ENCODE results near the gene B4GALNT4.

Gene B4GALNT4

DNA sequence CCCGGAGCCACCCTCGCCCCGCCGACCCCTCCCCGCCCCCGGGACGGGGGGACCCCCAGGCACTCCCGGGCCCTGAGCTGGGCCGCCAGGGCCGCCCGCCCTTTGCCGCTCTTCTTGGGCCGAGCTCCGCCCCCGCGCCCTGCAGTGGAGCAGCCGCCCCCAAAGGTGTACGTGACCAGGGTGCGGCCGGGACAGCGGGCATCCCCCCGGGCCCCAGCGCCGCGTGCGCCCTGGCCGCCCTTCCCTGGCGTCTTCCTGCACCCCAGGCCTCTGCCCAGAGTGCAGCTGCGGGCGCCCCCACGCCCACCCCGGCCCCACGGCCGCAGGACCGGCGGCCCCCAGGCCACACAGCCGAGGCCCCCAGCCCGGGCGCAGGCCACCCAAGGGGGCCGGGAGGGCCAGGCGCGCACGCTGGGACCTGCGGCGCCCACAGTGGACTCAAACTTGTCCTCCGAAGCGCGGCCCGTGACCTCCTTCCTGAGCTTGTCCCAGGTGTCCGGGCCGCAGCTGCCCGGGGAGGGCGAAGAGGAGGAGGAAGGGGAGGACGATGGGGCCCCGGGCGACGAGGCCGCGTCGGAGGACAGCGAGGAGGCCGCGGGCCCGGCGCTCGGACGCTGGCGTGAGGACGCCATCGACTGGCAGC, 7.4 kb downstream of the B4GALNT4 start:
- CTCF ChIA-PET, result no interaction called here
- POLR2A ChIA-PET, result interaction anchor here (0.6 kb wide), 1 partner anchor 82 kb away, joined by 8 read pairs; no protein-coding TSS in a partner anchor

DNA sequence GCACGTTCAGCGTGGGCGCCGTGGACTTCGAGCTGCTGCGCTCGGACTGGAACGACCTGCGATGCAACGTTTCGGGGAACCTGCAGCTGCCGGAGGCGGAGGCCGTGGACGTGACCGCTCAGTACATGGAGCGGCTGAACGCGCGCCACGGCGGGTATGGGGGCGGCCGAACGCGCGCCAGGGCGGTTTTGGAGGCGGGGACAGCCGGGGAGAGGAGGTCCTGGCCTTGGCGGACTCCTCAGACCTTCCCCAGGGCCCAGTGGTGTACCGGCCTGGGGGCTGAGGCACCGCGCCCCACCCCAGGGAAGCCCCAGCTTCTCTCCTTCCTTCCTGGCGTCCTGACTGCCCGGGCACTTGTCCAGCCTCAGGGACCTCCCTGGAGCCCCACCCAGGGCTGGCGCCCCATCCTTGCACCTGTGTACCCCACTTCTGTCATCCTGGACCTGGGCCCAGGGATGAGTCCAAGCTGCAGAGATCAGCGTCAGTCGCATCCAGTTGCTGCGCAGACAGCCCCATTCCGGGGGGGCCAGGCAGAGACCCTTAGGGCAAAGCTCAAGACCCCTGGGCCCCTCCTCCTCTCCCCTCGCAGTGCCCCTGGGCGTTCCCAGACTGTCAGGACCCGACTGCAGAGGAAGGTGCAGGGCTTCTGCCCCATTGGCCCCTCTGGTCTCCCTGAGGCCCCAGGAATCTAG, 8.0 kb downstream of the B4GALNT4 start:
- TF ChIP-seq, protein P1, sequence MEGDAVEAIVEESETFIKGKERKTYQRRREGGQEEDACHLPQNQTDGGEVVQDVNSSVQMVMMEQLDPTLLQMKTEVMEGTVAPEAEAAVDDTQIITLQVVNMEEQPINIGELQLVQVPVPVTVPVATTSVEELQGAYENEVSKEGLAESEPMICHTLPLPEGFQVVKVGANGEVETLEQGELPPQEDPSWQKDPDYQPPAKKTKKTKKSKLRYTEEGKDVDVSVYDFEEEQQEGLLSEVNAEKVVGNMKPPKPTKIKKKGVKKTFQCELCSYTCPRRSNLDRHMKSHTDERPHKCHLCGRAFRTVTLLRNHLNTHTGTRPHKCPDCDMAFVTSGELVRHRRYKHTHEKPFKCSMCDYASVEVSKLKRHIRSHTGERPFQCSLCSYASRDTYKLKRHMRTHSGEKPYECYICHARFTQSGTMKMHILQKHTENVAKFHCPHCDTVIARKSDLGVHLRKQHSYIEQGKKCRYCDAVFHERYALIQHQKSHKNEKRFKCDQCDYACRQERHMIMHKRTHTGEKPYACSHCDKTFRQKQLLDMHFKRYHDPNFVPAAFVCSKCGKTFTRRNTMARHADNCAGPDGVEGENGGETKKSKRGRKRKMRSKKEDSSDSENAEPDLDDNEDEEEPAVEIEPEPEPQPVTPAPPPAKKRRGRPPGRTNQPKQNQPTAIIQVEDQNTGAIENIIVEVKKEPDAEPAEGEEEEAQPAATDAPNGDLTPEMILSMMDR (IDR thresholded peaks at IDR 0.05; ENCODE audit: control extremely low read depth, extremely low read depth, low read depth, missing control alignments), result no peak
- ChIA-PET POLR2A (no interaction called here), CTCF (no interaction called here)
- no peak for DNase-seq (ENCODE audit: extremely low spot score)

More for the DNA sequence above, 7.4 kb downstream of the B4GALNT4 start:
- TF ChIP-seq, protein P1 (IDR thresholded peaks at IDR 0.05; ENCODE audit: control extremely low read depth, extremely low read depth, low read depth, missing control alignments), result no peak
- DNase-seq (ENCODE audit: extremely low spot score), result no peak

DNA sequence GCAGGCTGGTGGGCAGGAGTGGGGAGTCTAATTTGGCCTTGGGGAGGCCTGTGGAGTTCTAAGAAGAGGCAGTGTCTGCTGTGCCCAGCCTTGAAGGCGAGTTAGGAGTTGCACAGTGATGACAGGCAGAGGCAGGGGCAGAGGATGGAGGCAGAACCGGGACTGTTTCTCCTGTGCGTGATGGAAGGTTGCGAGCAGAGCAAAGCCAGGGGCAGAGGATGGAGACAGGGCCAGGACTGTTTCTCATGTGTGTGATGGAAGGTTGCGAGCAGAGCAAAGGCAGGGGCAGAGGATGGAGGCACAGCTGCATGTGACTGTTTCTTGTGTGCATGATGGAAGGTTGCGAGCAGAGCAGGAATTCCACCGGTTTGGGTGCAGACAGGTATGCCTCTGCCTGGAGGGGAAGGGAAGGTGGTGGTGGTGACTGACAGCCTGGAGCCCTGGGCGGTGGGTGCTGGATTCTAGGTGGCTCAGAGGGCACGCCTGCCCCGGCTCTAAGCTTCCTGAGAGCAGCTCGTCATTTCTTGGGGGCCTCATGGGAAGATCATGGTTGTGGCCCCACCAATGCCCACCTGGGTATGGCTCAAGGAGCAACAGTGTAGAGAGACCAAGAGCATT, 8.7 kb downstream of the B4GALNT4 start:
- ChIA-PET CTCF (no interaction called here), POLR2A (no interaction called here)
- no peak for DNase-seq (ENCODE audit: extremely low spot score)
- TF ChIP-seq, protein P1 (IDR thresholded peaks at IDR 0.05; ENCODE audit: control extremely low read depth, extremely low read depth, low read depth, missing control alignments), result no peak

DNA sequence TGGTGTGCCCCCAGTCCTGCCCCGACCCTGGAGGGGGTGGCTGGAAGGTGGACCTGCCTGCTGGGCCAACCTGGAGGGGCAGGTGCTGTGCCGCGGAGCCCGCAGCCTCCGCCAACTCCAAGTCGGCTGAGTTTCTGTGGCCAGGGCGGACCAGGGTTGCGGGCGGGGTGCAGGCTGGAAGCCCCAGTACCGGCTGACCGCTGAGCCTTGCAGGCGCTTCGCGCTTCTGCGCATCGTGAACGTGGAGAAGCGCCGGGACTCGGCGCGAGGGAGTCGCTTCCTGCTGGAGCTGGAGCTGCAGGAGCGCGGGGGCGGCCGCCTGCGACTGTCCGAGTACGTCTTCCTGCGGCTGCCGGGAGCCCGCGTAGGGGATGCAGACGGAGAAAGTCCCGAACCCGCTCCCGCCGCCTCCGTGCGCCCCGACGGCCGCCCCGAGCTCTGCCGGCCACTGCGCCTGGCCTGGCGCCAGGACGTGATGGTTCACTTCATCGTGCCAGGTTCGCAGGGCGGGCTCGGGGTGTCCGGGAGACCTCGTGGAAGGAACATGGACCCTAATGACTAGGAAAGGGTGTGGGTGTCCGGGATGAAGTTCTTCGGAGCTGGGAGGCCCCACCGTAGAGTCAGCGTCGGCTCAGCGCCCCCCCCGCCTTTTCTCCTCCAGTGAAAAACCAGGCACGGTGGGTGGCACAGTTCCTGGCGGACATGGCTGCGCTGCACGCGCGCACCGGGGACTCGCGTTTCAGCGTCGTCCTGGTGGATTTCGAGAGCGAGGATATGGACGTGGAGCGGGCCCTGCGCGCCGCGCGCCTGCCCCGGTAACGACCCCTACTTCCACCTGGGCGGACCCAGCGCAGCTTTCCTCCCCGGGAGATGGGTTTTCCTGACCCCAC, 10.2 kb downstream of the B4GALNT4 start:
- ChIA-PET CTCF (no interaction called here), POLR2A (no interaction called here)
- TF ChIP-seq, protein P1 (IDR thresholded peaks at IDR 0.05; ENCODE audit: control extremely low read depth, extremely low read depth, low read depth, missing control alignments), result no peak

DNA sequence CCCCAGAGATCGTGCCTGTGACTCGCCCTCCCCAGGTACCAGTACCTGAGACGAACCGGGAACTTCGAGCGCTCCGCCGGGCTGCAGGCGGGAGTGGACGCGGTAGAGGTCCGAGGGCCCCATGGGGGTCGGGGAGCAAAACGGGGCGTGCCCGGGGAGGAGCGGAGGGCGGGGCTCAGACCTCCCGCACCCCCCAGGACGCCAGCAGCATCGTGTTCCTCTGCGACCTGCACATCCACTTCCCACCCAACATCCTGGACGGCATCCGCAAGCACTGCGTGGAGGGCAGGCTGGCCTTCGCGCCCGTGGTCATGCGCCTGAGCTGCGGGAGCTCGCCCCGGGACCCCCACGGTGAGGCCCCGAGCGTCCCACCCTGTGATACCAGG, 10.8 kb downstream of the B4GALNT4 start:
- CTCF ChIA-PET, result no interaction called here
- no peak for DNase-seq (ENCODE audit: extremely low spot score)
- TF ChIP-seq, protein P1 (IDR thresholded peaks at IDR 0.05; ENCODE audit: control extremely low read depth, extremely low read depth, low read depth, missing control alignments), result no peak
- POLR2A ChIA-PET, result no interaction called here

More for the DNA sequence above, 10.2 kb downstream of the B4GALNT4 start:
- DNase-seq (ENCODE audit: extremely low spot score), result no peak

DNA sequence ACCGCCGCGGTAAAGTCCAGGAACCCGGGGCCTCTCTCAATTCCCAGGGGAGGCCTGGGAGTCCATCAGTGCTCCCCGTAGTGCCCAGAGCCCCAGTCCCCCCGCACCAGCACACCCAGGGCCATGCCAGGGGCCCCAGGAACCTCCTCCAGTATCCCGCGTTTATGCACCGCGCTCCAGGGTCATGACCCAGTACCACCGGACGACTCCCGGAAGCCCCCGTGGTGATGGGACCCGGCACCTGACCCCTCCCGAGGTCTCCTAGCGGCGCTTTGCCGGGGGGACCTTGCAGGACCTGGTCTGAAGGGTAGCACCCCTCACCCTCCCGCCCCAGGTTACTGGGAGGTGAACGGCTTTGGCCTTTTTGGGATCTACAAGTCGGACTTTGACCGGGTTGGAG, 11.2 kb downstream of the B4GALNT4 start:
- TF ChIP-seq, protein P1 (IDR thresholded peaks at IDR 0.05; ENCODE audit: control extremely low read depth, extremely low read depth, low read depth, missing control alignments), result no peak
- no peak for DNase-seq (ENCODE audit: extremely low spot score)
- ChIA-PET CTCF (no interaction called here), POLR2A (no interaction called here)

Data from GM10248 (cell line).